Measurements from ENCODE around the gene DENND1A. TPM values are rescaled to one million over a fixed set of nuclear protein-coding genes. Genes with fewer than 3 reads are reported as not detected.

DENND1A gene
- polyA plus RNA-seq, 2 donors = 4.6 to 4.8 TPM

DNA sequence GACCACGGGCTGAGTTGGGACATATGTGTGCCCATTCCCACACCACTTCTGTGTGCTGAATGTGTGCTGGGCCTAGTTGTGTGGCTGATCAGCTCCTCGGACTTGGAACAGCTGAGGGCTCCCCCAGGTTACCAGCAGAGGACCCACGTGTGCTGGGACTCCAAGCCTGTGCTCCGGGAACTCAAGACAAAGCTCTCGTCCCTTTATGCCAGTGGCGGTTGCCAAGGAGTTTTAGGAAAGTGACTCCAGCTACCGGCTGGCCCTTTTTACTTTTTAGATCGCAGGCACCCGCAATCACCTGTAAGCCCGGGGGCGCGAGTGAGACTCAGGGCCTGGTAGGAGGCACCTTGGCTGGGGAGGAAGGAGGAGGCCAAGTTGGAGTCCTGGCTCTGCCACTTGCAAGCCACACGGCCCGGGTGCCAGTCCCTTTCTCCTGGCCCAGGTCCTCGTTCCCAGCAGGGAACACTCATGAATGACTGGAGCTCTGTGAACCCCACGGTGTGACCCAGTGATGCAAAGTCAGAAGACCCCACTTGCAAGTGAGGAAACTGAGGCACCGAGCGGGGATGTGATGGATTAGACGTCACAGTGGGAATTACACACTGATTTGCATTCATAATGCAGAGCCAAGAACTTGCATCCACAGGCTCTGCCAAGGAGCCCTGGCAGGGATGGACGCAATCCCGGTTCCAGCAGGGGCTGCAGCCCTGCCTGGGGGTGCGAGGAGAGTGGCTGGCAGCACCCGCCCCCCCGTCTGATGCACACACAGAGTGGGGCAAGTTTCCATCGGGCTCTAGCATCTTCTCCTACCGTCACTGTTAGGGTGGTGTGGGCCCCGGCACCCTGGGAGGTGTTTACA is 547.0 kb downstream of the DENND1A start:
- H3K9me3 ChIP-seq (ENCODE audit: control insufficient read depth in 2 of 2, insufficient read depth in 1 of 2, low read depth in 1 of 2, low read length in 1 of 2) = no peaks in the 10 kb centered on the region
- WGBS, 2 donors = 90 to 91% methylated on average over 27 of the region's 27 CpGs
- peaks cover 0 to 7% of the 10 kb centered on the region in 2 donors for H3K36me3 ChIP-seq (ENCODE audit: control insufficient read depth in 2 of 2, insufficient read depth in 2 of 2, low read length in 1 of 2)
- H3K27ac ChIP-seq (ENCODE audit: low read depth in 2 of 2, low read length in 1 of 2) = no peak overlapping the region
- H3K27me3 ChIP-seq (ENCODE audit: control insufficient read depth in 1 of 2, insufficient read depth in 2 of 2, low read length in 2 of 2) = no peaks in the 10 kb centered on the region
- H3K4me3 ChIP-seq (ENCODE audit: low read depth in 1 of 2, low read length in 2 of 2) = no peak overlapping the region
- H3K4me1 ChIP-seq (ENCODE audit: control insufficient read depth in 2 of 2, insufficient read depth in 2 of 2, low read length in 1 of 2) = no peaks in the 10 kb centered on the region

DNA sequence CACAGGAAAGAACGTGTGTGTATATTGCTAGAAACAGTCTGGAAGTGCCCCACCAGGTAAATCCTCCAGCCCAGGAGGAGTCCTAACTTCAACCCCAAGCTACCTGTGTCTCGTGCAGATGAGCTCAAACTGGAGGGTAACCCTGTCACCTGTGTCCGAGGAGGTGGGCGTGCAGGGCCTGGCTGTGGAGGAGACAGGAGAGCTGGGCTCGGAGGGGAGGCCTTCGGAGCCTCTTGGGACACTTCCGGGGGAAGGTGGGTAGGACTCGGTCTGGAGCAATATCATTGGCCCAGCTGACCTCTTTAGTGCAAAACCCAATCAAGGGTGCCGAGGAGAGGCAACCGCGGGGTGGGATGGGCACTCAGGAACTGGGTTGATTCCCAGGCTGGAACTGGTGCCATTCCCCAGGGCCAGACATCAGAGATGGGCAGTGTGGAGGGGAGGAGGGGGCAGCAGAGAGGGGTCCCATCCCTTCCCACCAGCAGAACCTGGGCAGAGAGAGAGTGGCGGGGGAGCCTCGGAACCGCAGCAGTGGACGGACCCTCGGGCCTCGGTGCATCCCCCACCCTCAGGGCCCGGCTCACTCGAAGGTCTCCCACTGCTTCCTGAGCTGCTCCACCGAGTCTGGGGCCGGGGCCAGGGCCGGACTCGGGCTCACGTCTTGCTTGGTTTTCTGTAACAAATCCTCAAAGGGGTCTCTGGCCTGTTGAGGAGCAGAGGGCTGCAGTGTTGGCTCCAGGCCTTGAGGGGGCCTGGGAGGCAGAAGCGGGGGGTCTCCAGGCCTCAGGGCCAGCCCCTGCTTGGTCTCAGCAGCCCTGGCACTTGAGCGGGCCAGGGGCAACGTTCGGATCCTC is 548.8 kb downstream of the DENND1A start:
- H3K4me3 ChIP-seq (ENCODE audit: low read depth in 1 of 2, low read length in 2 of 2) = no peak overlapping the region
- 87 to 89% methylated on average over 23 to 28 of the region's 28 CpGs for WGBS, 2 donors

DNA sequence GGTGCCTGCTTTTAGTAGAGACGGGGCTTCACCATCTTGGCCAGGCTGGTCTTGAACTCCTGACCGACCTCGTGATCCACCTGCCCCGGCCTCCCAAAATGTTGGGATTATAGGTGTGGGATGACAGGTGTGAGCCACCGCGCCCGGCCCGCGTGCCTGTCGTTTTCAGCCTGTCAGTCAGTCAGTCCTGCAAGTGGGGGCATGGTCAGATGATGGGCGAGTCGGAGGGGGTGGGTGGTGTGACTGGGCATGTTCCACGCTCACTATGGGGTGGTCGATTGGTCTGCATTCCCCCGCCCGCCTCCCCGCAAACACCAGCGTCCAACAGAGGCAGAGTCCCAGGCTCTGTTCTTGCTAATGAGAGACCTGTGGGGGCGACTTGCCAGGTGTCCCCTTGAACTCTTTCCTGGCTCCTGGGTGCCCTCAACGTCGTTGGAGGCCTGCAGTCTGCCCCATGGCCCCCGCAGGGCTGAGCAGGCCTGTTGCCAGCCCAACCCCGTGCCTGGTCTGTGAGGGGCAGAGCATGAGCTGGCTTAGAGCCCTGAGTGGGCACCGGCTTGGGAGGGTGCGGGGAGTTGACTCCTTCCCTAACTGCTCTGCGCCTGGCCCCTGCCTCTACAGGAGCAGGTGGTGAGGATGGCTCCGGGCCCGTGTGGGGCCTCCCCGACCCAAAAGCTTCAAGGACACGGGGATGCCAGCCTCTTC is 550.8 kb downstream of the DENND1A start:
- Histone ChIP-seq H3K36me3 (ENCODE audit: control insufficient read depth in 2 of 2, insufficient read depth in 2 of 2, low read length in 1 of 2) (peaks cover 0 to 7% of the 10 kb centered on the region in 2 donors), H3K9me3 (ENCODE audit: control insufficient read depth in 2 of 2, insufficient read depth in 1 of 2, low read depth in 1 of 2, low read length in 1 of 2) (no peaks in the 10 kb centered on the region), H3K4me3 (ENCODE audit: low read depth in 1 of 2, low read length in 2 of 2) (no peak overlapping the region), H3K27ac (ENCODE audit: low read depth in 2 of 2, low read length in 1 of 2) (no peak overlapping the region), H3K27me3 (ENCODE audit: control insufficient read depth in 1 of 2, insufficient read depth in 2 of 2, low read length in 2 of 2) (no peaks in the 10 kb centered on the region), H3K4me1 (ENCODE audit: control insufficient read depth in 2 of 2, insufficient read depth in 2 of 2, low read length in 1 of 2) (peaks cover 0 to 7% of the 10 kb centered on the region in 2 donors)
- WGBS, 2 donors = 85 to 88% methylated on average over 30 of the region's 30 CpGs

More for the DNA sequence above, 548.8 kb downstream of the DENND1A start:
- Histone ChIP-seq H3K27me3 (ENCODE audit: control insufficient read depth in 1 of 2, insufficient read depth in 2 of 2, low read length in 2 of 2) (no peaks in the 10 kb centered on the region), H3K36me3 (ENCODE audit: control insufficient read depth in 2 of 2, insufficient read depth in 2 of 2, low read length in 1 of 2) (peaks cover 0 to 7% of the 10 kb centered on the region in 2 donors), H3K9me3 (ENCODE audit: control insufficient read depth in 2 of 2, insufficient read depth in 1 of 2, low read depth in 1 of 2, low read length in 1 of 2) (no peaks in the 10 kb centered on the region), H3K4me1 (ENCODE audit: control insufficient read depth in 2 of 2, insufficient read depth in 2 of 2, low read length in 1 of 2) (peaks cover 0 to 2% of the 10 kb centered on the region in 2 donors), H3K27ac (ENCODE audit: low read depth in 2 of 2, low read length in 1 of 2) (no peak overlapping the region)

DNA sequence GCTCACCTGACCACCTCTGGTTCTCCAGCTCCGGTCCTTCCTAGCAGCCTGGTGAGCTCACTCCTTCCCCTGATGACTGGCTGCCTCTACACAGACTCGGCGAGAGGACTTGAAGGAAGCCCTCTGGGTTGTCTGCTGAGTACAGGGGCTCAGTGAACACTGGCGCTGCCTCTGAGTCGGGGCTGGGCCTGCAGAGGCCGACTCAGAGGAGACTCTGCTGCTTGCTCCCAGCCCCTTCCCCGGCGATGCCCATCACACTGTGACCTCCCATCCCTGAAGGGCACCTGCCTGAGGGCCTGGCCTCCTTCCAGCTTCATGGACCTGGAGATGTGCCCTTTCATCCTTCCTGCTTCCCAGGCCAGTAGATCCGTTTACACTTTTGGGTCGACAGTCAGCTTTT is 551.9 kb downstream of the DENND1A start:
- 63 to 66% methylated on average over 10 of the region's 10 CpGs for WGBS, 2 donors
- peaks cover 8 to 15% of the 10 kb centered on the region in 2 donors for H3K4me1 ChIP-seq (ENCODE audit: control insufficient read depth in 2 of 2, insufficient read depth in 2 of 2, low read length in 1 of 2)
- H3K4me3 ChIP-seq (ENCODE audit: low read depth in 1 of 2, low read length in 2 of 2) = no peak overlapping the region
- H3K27ac ChIP-seq (ENCODE audit: low read depth in 2 of 2, low read length in 1 of 2) = no peak overlapping the region
- H3K27me3 ChIP-seq (ENCODE audit: control insufficient read depth in 1 of 2, insufficient read depth in 2 of 2, low read length in 2 of 2) = no peaks in the 10 kb centered on the region
- peaks cover 0 to 7% of the 10 kb centered on the region in 2 donors for H3K36me3 ChIP-seq (ENCODE audit: control insufficient read depth in 2 of 2, insufficient read depth in 2 of 2, low read length in 1 of 2)
- no peaks in the 10 kb centered on the region for H3K9me3 ChIP-seq (ENCODE audit: control insufficient read depth in 2 of 2, insufficient read depth in 1 of 2, low read depth in 1 of 2, low read length in 1 of 2)

DNA sequence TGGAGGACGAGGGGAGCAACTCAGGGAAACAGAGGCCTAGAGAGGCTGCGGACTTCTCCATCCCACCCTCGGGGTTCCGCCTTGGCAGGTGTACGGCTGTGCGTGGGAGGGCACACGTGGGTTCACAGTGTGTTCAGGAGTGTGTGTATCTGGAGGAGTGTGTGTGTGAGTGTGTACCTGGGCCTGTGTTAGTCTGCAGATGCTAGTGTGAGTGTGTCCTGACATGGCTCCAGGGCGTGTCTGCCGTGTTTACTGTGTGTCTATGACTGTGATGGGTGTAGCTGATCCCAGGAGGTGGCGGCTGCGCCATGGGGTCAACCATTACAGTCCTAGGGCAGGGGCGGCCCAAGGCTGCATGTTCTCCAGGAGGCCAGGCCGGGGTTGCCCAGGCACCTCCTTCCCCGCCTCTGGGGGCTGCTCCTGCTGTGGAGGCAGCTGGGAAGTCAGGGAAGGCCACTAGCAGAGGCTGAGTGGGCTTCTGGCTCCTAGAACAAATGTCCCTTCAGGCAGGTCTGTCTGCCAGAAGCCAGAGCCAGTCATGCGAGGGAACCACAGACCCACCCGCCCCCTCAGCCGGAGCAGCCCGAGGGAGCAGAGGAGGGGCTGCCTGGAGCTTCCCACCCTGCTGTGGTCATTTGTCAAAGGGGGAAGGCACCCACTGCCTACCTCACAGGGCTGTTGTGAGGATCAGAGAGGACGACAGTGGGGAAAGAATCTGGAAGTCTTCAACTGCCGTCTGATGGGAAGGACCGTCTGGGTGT is 552.5 kb downstream of the DENND1A start:
- WGBS, 2 donors = 57 to 61% methylated on average over 21 of the region's 21 CpGs

DNA sequence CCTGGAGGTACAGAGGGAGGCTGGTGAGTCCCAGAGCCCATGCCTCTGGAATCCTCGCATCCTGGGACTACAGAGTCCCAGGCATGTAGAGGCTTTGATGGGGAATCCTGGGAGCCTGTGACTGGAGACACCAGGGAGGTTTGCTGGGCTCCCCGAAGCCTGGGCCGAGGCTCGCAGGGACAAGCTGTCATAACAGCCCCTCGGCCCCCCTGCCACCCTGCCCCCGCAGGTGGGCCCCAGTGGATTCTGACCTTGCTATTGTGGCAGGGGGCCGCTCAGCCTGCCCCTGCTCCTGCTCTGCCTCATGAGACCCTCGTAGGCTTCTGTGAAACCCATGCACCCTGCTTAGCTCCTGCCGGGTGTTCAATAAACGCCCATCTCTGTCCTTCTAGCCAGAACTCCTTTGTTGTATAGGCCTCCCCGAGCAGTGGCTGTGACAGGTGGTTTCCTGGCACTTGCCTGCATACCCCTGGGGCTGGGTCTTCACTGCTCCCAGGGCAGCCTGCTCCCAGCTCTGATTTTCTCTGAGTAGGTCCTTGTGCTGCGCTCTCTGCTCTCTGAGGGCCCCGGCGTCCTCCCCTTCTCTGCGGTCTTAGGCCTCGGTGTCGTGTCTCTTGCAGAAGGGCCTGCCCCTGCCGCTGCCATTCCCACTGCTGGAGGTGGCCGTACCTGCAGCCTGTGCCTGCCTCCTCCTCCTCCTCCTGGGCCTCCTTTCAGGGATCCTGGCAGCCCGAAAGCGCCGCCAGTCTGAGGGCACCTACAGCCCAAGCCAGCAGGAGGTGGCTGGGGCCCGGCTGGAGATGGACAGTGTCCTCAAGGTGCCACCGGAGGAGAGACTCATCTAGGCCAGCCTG is 553.5 kb downstream of the DENND1A start:
- H3K27me3 ChIP-seq (ENCODE audit: control insufficient read depth in 1 of 2, insufficient read depth in 2 of 2, low read length in 2 of 2) = no peaks in the 10 kb centered on the region
- WGBS, 2 donors = 71 to 79% methylated on average over 24 of the region's 24 CpGs
- H3K4me3 ChIP-seq (ENCODE audit: low read depth in 1 of 2, low read length in 2 of 2) = no peak overlapping the region
- peaks cover 9 to 16% of the 10 kb centered on the region in 2 donors for H3K4me1 ChIP-seq (ENCODE audit: control insufficient read depth in 2 of 2, insufficient read depth in 2 of 2, low read length in 1 of 2)
- H3K36me3 ChIP-seq (ENCODE audit: control insufficient read depth in 2 of 2, insufficient read depth in 2 of 2, low read length in 1 of 2) = no peaks in the 10 kb centered on the region
- peaks cover 0 to 2% of the 10 kb centered on the region in 2 donors for H3K9me3 ChIP-seq (ENCODE audit: control insufficient read depth in 2 of 2, insufficient read depth in 1 of 2, low read depth in 1 of 2, low read length in 1 of 2)
- H3K27ac ChIP-seq (ENCODE audit: low read depth in 2 of 2, low read length in 1 of 2) = no peak overlapping the region

More for the DNA sequence above, 552.5 kb downstream of the DENND1A start:
- peaks cover 0 to 5% of the 10 kb centered on the region in 2 donors for H3K36me3 ChIP-seq (ENCODE audit: control insufficient read depth in 2 of 2, insufficient read depth in 2 of 2, low read length in 1 of 2)
- H3K4me1 ChIP-seq (ENCODE audit: control insufficient read depth in 2 of 2, insufficient read depth in 2 of 2, low read length in 1 of 2) = peaks cover 9 to 16% of the 10 kb centered on the region in 2 donors
- H3K9me3 ChIP-seq (ENCODE audit: control insufficient read depth in 2 of 2, insufficient read depth in 1 of 2, low read depth in 1 of 2, low read length in 1 of 2) = peaks cover 0 to 2% of the 10 kb centered on the region in 2 donors
- H3K27ac ChIP-seq (ENCODE audit: low read depth in 2 of 2, low read length in 1 of 2) = no peak overlapping the region
- no peak overlapping the region for H3K4me3 ChIP-seq (ENCODE audit: low read depth in 1 of 2, low read length in 2 of 2)
- no peaks in the 10 kb centered on the region for H3K27me3 ChIP-seq (ENCODE audit: control insufficient read depth in 1 of 2, insufficient read depth in 2 of 2, low read length in 2 of 2)

DNA sequence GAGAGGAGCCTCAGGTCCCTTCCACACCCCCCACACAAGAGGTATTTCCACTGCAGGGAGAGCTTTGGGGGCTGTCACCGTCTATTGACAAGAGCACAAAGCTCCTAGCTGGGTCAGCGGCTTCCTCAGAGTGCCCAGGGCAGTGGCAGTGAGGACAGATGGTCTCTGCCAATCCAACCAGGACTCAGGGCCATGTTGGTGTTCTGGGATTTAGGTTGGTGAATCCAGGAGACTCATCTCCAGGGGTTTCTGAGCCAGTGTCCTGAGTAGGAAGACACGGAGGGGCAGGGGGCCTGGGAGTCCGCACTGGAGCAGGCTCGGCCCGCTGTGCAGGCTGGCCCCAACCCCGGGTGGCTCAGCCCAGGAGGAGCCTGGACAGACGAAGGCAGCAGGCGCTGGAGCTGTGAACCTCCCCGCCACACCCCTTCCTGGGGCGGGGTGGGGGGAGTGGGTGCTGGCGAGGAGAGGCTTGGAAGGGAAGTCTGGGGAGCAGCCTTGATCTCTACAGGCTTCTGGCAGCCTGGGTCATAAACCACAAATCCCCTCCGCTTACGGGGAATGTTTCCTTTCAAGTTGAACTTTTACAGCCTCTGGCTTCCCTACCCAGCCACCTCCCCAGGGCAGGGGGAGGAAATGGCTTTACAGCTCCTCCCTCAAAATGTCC is 554.3 kb downstream of the DENND1A start:
- peaks cover 0 to 2% of the 10 kb centered on the region in 2 donors for H3K9me3 ChIP-seq (ENCODE audit: control insufficient read depth in 2 of 2, insufficient read depth in 1 of 2, low read depth in 1 of 2, low read length in 1 of 2)
- 13 to 15% methylated on average over 14 of the region's 14 CpGs for WGBS, 2 donors
- no peaks in the 10 kb centered on the region for H3K27me3 ChIP-seq (ENCODE audit: control insufficient read depth in 1 of 2, insufficient read depth in 2 of 2, low read length in 2 of 2)
- no peak overlapping the region for H3K4me3 ChIP-seq (ENCODE audit: low read depth in 1 of 2, low read length in 2 of 2)
- peaks cover 9 to 16% of the 10 kb centered on the region in 2 donors for H3K4me1 ChIP-seq (ENCODE audit: control insufficient read depth in 2 of 2, insufficient read depth in 2 of 2, low read length in 1 of 2)
- no peak overlapping the region for H3K27ac ChIP-seq (ENCODE audit: low read depth in 2 of 2, low read length in 1 of 2)
- H3K36me3 ChIP-seq (ENCODE audit: control insufficient read depth in 2 of 2, insufficient read depth in 2 of 2, low read length in 1 of 2) = no peaks in the 10 kb centered on the region

DNA sequence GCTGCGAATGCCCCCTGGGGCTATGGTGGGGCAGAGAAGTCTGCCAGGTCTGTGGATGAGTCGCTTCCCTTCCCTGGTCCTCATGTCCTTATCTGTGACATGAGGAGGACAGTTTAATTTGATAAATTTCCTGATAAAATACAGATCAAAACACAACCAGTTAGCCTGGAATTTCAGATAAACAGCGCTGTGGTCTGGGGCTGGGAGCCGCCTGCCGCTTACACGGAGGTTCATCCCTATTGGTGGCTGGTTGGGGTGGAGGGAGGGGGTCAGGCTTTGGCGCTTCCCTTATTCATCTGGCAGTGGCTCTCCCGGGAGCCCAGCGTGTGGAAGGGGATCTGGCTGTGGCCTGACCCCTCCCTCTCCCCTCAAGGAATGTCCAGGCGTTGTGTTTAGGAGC is 556.0 kb downstream of the DENND1A start:
- WGBS, 2 donors = 23 to 26% methylated on average over 9 to 10 of the region's 10 CpGs
- H3K36me3 ChIP-seq (ENCODE audit: control insufficient read depth in 2 of 2, insufficient read depth in 2 of 2, low read length in 1 of 2) = no peaks in the 10 kb centered on the region
- H3K9me3 ChIP-seq (ENCODE audit: control insufficient read depth in 2 of 2, insufficient read depth in 1 of 2, low read depth in 1 of 2, low read length in 1 of 2) = peaks cover 0 to 2% of the 10 kb centered on the region in 2 donors
- no peak overlapping the region for H3K27ac ChIP-seq (ENCODE audit: low read depth in 2 of 2, low read length in 1 of 2)
- H3K4me1 ChIP-seq (ENCODE audit: control insufficient read depth in 2 of 2, insufficient read depth in 2 of 2, low read length in 1 of 2) = peaks cover 9 to 16% of the 10 kb centered on the region in 2 donors
- H3K4me3 ChIP-seq (ENCODE audit: low read depth in 1 of 2, low read length in 2 of 2) = no peak overlapping the region
- H3K27me3 ChIP-seq (ENCODE audit: control insufficient read depth in 1 of 2, insufficient read depth in 2 of 2, low read length in 2 of 2) = no peaks in the 10 kb centered on the region

All from esophagus (tissue), 2 donors.